Large intestine (tissue), 12 donors: ENCODE measurements around the gene SGK2. TPM values are rescaled to one million over a fixed set of nuclear protein-coding genes. Genes with fewer than 3 reads are reported as not detected.

Experiments
- DNase-seq, 2 donors: peaks; one replicate each; pipeline versions ENCODE4 v3.0.0 to v3.0.0-alpha.2; 2013
- H3K27ac ChIP-seq: one replicate; pipeline ENCODE4 v1.5.1; 2013; ENCODE audit warnings: low read length
- H3K27me3 ChIP-seq: 2 replicates; pipeline ENCODE4 v1.6.1; 2013; ENCODE audit warnings: low read length; ENCODE audit not compliant: control insufficient read depth, insufficient read depth
- H3K36me3 ChIP-seq: 2 replicates; pipeline ENCODE4 v1.6.1; 2013; ENCODE audit warnings: low read length; ENCODE audit not compliant: control insufficient read depth, insufficient read depth
- H3K4me1 ChIP-seq: one replicate; pipeline ENCODE4 v1.6.1; 2013; ENCODE audit warnings: low read length; ENCODE audit not compliant: control insufficient read depth, insufficient read depth
- H3K4me3 ChIP-seq: one replicate; pipeline ENCODE4 v1.5.1; 2013; ENCODE audit warnings: low read length
- H3K9me3 ChIP-seq: one replicate; pipeline ENCODE4 v1.6.1; 2013; ENCODE audit warnings: mild to moderate bottlenecking, low read depth, low read length, moderate library complexity; ENCODE audit not compliant: control insufficient read depth
- WGBS: methylation state at CpG from one replicate; pipeline ENCODE4 v1.1.5; 2013; ENCODE audit warnings: low lambda C conversion rate; ENCODE audit not compliant: insufficient coverage; 5-methylcytosine and 5-hydroxymethylcytosine counted together
- long read RNA-seq, 11 donors: transcript quantifications; one replicate each; lab custom pipeline, GENCODE V29; 2026
- polyA plus RNA-seq: library from polyadenylated mRNA; unstranded; fragments of 120-200 nt; gene quantifications from one replicate; pipeline ENCODE4 v1.2.1, GENCODE V29; 2013

Gene SGK2
- 21.9 TPM for polyA plus RNA-seq
- long read RNA-seq, donor 1, partial matches to known transcripts, result 0 of 1 reads
- long read RNA-seq, donor 1, other reads (novel, unspliced or antisense), result 0 of 1 reads
- long read RNA-seq, donor 2, transcript SGK2-203 (13 exons, 1,911 nt), result major isoform, 5 of 6 reads
- long read RNA-seq, donor 2, partial matches to known transcripts, result 0 of 6 reads
- long read RNA-seq, donor 2, other reads (novel, unspliced or antisense), result 0 of 6 reads
- long read RNA-seq, donor 3, partial matches to known transcripts, result 0 of 4 reads
- long read RNA-seq, donor 3, other reads (novel, unspliced or antisense), result 0 of 4 reads
- long read RNA-seq, donor 4, result 0 reads
- long read RNA-seq, donor 5, result 0 reads
- long read RNA-seq, donor 6, partial matches to known transcripts, result 0 of 1 reads
- long read RNA-seq, donor 6, other reads (novel, unspliced or antisense), result 0 of 1 reads
- long read RNA-seq, donor 7, result 0 reads
- long read RNA-seq, donor 8, partial matches to known transcripts, result 0 of 1 reads
- long read RNA-seq, donor 8, other reads (novel, unspliced or antisense), result 0 of 1 reads
- long read RNA-seq, donor 9, partial matches to known transcripts, result 0 of 1 reads
- long read RNA-seq, donor 9, other reads (novel, unspliced or antisense), result 0 of 1 reads
- long read RNA-seq, donor 10, partial matches to known transcripts, result 0 of 3 reads
- long read RNA-seq, donor 10, other reads (novel, unspliced or antisense), result 0 of 3 reads
- long read RNA-seq, donor 11, partial matches to known transcripts, result 0 of 2 reads
- long read RNA-seq, donor 11, other reads (novel, unspliced or antisense), result 0 of 2 reads

DNA sequence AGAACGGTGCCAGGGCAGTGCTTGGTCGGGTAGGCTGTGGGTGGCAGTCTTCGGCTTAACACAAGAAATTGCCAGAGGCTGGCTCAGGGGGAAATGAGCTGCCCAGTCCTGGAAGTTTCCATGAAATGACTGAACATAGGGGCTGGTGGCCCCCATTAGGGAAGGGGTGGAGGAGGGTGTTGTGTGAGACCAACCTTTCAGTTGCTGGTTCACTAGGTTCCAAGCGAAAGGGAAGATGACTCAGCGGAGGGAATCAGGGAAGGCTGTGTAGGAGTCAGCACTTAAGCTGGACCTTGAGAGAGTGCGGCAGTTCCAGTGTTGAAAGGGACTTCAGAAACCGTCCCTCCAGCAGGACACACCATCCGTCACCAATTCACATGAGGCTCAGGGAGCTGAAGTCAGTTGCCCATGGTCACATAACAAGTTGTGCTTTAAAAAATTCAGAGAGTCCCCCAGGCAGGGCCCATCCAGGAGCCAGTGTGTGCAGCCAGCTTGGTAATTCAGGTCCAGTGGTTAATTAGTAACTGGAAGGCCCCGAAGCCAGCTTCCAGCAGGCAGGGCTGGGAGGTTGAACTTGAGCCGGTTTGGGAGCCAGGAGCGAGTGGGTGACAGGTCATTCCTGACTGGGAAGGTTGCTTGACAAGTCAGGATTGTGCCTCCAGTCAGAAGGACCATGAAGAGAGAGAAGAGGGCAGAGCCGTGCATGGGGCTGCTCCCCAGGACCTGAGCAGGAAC lies at the start of gene SGK2:
Gene SGK2 (plus strand): TSS at position 616 of the 735 bp plus-strand sequence. CDS start 7,469 bp downstream, outside the sequence.
- Histone ChIP-seq H3K9me3 (no peaks in the 10 kb centered on the region), H3K27me3 (no peaks in the 10 kb centered on the region), H3K4me1 (peaks cover 31% of the 10 kb centered on the region), H3K36me3 (no peaks in the 10 kb centered on the region), H3K4me3 (peak within 1 kb of the TSS; percentile 8), H3K27ac (peak within 1 kb of the TSS; percentile 94)
- no CpG with 5 or more reads among the region's 12 CpGs for WGBS
- peak; percentile 83 to 94 for DNase-seq

DNA sequence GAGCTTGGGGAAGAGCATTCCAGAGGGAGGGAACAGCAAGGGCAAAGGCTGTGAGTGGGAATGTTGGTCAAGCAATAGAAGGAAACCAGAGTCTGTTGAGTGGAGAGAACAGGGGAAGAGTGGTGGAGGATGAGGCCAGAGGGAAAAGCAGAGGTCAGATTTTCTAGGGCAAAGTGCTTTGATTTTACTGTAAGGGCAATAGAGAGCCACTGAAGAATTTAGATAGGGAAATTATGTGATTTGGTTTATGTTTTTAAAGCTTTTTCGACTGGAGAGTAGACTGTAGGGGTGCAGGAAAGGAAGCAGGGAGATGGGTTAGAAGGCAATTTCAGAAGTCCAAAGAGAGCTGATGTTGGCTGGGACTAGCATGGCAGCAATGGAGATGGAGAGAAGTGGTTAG lies 46.9 kb upstream of the SGK2 start:
- H3K27me3 ChIP-seq, result peaks cover 22% of the 10 kb centered on the region
- H3K27ac ChIP-seq, result no peak overlapping the region
- H3K4me1 ChIP-seq, result no peaks in the 10 kb centered on the region
- H3K4me3 ChIP-seq, result no peak overlapping the region
- no peak for DNase-seq
- WGBS, result no CpG with 5 or more reads among the region's 1 CpG
- H3K9me3 ChIP-seq, result peaks cover 6% of the 10 kb centered on the region
- no peaks in the 10 kb centered on the region for H3K36me3 ChIP-seq

DNA sequence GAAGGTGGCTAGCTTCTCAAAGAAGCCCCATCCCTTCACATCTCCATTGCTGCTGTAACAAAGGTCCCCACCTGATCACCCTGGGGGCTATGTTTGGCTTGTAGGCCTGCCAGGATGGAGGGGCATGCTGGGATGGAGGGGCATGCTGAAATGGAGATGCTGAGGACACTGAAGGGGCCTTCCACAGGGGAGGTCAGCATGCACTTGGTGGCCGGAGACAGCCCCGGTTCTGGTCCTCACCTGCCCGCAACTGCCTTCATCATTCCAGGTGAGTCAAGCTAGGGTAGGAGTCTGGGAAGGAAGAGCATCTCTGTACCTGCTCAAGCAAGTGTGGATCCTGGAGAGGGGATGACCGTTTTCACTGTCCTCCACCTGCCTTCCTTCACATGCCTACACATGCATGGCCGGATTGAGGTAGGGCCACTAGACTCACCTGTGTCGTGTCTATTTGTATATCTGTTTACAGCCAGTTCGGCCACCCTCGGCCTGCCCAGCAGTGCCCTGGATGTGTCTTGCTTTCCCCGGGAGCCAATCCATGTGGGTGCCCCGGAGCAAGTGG lies 45.4 kb upstream of the SGK2 start:
- peak overlapping the region; percentile 43 for H3K27ac ChIP-seq
- WGBS, result no CpG with 5 or more reads among the region's 10 CpGs
- DNase-seq, result no peak
- peaks cover 4% of the 10 kb centered on the region for H3K9me3 ChIP-seq
- H3K4me3 ChIP-seq, result peak overlapping the region; percentile 42
- H3K4me1 ChIP-seq, result no peaks in the 10 kb centered on the region
- peaks cover 8% of the 10 kb centered on the region for H3K27me3 ChIP-seq
- H3K36me3 ChIP-seq, result peaks cover 2% of the 10 kb centered on the region

DNA sequence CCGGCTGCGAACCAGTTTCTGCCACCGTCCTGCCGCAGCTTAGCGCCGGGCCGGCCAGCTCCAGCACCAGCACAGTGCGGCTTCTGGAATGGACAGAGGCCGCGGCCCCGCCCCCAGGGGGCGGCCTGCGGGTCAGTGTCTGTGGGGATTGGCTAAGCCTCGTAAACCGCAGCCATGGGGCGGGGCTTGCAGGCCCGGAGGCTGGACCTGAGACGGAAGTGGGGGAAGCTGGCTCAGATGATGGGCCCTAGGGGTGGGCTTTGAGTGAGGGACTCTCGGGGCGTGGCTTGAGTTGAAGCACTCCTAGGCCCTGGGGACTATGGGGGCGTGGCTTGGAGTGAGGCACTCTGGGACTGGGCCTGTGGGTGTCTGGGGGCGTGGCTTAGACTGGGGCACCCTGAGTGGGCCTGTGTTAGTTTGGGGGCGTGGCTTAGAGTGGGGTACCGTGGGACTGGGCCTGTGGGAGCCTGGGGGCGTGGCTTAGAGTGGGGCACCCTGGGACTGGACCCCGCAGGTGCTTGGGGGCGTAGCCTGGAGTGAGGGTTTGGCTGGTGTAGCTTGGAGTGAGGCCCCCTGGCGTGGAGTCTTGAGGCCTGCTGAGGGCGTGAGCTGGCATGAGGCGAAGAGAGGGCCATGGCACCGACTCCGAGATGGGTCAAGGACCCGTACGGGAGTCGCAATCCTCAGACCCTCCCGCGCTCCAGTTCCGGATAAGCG lies 44.7 kb upstream of the SGK2 start:
- Histone ChIP-seq H3K9me3 (peaks cover 4% of the 10 kb centered on the region), H3K27ac (peak overlapping the region; percentile 58), H3K36me3 (peaks cover 2% of the 10 kb centered on the region), H3K27me3 (peaks cover 3% of the 10 kb centered on the region), H3K4me1 (no peaks in the 10 kb centered on the region), H3K4me3 (peak overlapping the region; percentile 66)
- peak; percentile 98 to 99 for DNase-seq
- no CpG with 5 or more reads among the region's 39 CpGs for WGBS

DNA sequence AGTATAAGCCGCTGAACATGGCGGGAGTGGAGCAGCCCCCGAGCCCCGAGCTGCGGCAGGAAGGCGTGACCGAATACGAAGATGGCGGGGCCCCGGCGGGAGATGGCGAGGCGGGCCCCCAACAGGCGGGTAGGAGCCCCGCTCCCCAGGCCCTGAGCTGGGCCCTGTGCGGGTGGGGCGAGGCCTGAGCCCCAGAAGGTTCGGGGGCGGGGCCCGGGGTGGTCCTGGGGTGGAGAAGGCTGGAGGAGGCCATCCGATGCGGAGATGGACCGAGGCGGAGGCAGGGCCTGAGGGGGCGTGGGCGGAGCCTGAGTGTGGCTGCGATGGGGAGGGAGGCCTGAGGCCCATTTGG lies 44.2 kb upstream of the SGK2 start:
- H3K4me1 ChIP-seq, result no peaks in the 10 kb centered on the region
- no peaks in the 10 kb centered on the region for H3K27me3 ChIP-seq
- WGBS, result no CpG with 5 or more reads among the region's 27 CpGs
- no peak for DNase-seq
- H3K36me3 ChIP-seq, result peaks cover 2% of the 10 kb centered on the region
- peak overlapping the region; percentile 66 for H3K4me3 ChIP-seq
- peaks cover 4% of the 10 kb centered on the region for H3K9me3 ChIP-seq
- H3K27ac ChIP-seq, result peak overlapping the region; percentile 58

DNA sequence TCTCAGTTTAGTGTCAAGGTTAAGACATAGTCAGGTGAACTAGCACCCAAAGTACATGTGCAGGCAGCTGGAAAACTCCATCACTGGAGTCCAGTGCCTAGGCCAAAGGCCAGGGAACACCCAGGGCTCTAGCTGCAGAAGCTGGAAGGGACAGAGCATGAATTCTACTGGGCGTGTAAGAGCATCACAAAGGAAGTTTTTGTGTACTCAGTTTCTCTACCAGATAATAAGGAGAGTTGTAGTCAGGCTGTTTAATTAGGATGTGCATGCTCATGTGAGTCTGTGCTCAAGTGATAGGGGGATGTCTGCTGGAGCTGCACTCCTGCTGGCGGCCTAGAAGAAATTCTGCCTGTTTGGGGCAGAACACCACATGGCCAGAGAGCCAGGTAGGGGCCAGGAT lies 43.2 kb upstream of the SGK2 start:
- Histone ChIP-seq H3K27ac (no peak overlapping the region), H3K9me3 (peaks cover 4% of the 10 kb centered on the region), H3K4me3 (no peak overlapping the region), H3K4me1 (no peaks in the 10 kb centered on the region), H3K27me3 (no peaks in the 10 kb centered on the region), H3K36me3 (peaks cover 2% of the 10 kb centered on the region)
- DNase-seq, result no peak
- WGBS, result no CpG with 5 or more reads among the region's 2 CpGs

DNA sequence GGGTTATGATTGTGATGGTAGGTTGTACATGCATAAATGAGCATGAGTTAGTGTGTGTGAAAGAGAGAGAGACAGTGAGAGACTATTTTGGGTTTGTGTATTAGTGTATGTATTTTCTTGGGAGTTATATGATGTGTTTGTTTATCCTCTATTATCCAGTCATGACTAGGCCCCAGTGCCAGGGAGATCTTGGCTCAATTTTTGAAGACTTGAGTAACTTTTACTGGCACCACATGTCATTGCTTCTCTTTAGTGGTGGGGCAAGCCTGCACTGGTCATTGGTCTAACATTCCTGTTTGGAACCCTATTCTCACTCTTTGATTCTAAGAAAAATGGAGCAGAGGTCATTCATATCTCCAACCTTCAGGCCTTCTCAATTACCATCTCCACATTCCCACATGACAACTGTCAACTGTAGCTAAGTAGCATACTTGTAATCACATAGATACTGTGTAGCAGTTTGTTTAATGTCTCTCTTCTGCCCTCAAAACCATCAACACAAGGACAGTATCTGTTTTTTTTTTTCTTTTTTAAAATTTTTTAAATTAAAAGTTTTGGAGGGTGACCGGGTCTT lies 42.5 kb upstream of the SGK2 start:
- no peak overlapping the region for H3K27ac ChIP-seq
- H3K4me1 ChIP-seq, result no peaks in the 10 kb centered on the region
- no peak overlapping the region for H3K4me3 ChIP-seq
- DNase-seq, result no peak
- WGBS, result 100% methylated on average over 1 of the region's 1 CpG
- peaks cover 2% of the 10 kb centered on the region for H3K36me3 ChIP-seq
- peaks cover 4% of the 10 kb centered on the region for H3K9me3 ChIP-seq
- no peaks in the 10 kb centered on the region for H3K27me3 ChIP-seq

DNA sequence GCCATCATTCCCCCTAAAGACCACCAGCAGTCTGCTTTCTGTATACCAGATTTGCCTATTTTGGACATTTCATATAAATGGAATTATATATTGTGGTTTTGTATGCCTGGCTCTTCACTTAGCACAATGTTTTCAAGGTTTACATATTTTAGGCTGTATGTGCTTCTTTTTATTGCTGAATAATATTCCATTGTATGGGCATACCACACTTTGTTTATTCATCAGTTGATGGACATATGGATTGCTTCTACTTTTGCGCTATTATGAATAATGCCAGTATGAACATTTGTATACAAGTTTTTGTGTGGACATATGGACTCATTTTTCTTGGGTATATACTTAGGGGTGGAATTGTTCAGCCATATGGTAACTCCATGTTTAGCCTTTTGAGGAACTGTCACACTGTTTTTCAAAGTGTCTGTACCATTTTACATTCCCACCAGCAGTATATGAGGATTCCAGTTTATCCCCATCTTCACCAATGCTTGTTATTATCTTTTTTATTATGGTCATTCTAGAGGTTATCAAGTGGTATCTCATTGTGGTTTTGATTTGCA lies 38.7 kb upstream of the SGK2 start:
- no peak overlapping the region for H3K4me3 ChIP-seq
- no peaks in the 10 kb centered on the region for H3K4me1 ChIP-seq
- WGBS, result no CpG with 5 or more reads among the region's 1 CpG
- no peaks in the 10 kb centered on the region for H3K9me3 ChIP-seq
- H3K36me3 ChIP-seq, result peaks cover 2% of the 10 kb centered on the region
- H3K27me3 ChIP-seq, result no peaks in the 10 kb centered on the region
- DNase-seq, result no peak
- H3K27ac ChIP-seq, result no peak overlapping the region

DNA sequence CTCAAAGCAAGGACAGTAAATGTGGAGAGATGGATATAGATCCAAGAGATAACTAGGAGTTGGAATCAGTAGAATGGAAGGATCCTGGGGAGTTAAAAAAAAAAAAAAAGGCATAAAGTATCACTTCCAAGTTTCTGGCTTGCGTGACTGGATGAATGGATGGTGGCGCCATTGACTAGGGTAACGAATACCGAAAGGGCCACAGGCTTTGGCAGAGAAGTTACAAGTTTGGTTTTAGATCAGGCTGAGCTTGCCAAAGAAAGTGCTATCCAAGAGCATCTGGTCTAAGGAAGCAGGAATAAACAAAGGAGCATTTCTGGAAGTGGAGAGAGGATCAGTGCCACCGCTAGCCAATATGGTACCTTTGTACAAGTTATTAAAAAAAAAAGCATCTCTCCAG lies 33.8 kb upstream of the SGK2 start:
- H3K27me3 ChIP-seq, result no peaks in the 10 kb centered on the region
- no peaks in the 10 kb centered on the region for H3K9me3 ChIP-seq
- no peak for DNase-seq
- WGBS, result no CpG with 5 or more reads among the region's 5 CpGs
- H3K4me3 ChIP-seq, result no peak overlapping the region
- H3K27ac ChIP-seq, result no peak overlapping the region
- peaks cover 1% of the 10 kb centered on the region for H3K4me1 ChIP-seq
- H3K36me3 ChIP-seq, result no peaks in the 10 kb centered on the region
